Stimulated activated CD4-positive, alpha-beta T cell treated with anti-CD3 and anti-CD28 coated beads, Interleukin-15, amount 100 ng/mL, for 24 hours (primary cell): Measurements from ENCODE around the gene SEMA3C.

ENCODE experiments used
- DNase-seq: peaks from one replicate; pipeline ENCODE4 v3.0.0-alpha.2; 2020

Gene SEMA3C

GRCh38 chr7:80847027-80847426 lies 71.8 kb downstream of the SEMA3C start:
- no peak for DNase-seq

DNA sequence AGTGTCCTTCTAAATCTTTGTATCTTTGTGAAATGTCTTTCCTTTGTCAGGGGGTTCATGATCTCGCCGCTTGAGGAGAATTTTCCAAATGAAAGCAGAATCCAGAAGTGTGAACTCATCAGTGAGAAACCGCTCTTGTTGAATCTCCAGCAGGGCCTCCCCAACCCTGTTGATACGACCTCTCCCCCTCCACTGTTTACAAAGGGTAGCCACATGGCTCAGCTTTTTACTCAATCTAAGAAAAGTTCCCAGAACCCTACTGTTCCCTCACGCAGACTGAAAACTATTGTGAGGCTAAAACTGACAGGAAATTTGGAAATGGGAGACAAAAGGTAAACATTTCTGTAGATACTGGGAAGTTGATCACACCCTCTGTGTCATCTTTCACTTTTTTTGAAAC lies 73.9 kb downstream of the SEMA3C start:
- DNase-seq = no peak

DNA sequence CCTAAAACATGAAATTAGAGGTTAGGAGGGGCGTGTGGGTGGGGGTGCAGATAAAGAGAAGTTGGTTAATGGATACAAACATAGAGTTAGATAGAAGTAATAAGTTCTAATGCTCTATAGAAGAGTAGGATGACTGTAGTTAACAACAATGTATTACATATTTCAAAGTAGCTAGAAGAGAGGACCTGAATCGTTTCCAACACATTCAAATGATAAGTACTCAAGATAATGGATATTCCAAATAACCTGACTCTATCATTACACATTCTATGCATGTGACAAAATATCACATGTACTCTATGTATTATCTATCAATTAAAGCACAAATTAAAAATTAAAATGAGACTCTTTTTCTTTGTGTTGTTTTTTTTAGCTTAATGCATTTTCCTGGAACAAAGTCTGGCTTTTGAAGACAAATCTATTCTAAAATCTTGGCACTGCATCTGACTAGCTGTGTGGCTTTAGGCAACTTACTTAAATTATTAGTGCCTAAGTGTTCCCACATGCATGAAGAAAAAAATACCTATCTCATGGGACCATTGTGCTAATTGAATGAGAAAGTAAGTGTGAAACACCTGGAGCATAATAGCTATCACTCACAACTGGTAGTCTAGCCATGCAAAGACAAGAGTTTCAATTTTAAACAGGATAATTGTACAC lies 75.7 kb downstream of the SEMA3C start:
- no peak for DNase-seq

DNA sequence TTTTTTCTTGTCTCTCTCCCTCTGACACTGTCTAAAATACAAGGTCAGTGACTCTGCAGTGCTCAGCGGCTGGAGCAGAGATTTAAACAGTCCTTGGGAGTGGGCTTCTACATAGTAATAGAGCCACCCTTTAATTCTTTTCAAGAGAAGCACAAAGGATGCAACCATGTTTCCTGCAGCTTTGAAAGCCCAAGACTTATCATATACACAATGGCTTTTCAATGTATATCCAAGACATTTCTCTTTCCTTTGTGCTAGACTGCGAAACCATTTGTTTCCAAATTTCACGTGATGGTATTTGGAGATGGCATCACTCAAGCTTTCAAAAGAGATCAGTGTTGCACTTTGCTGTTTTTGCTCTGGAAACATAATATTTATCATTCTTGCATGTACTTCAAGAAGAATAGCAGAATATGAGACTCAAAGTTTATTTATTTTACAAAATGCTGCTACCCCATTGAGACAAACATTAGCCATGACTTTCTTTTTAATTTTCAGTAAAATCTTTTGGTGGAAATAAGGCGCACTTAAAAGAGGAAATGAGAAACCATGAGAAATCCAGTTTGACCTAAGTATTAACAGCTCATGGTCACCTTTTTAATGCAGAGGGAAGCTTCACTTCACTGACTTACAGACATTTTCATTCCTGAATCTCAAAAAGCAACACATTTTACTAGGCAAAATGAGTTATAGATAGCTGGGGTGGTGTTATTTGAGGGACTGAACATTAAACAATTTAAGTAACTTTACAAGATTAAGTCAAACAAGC lies 76.6 kb downstream of the SEMA3C start:
- no peak for DNase-seq

GRCh38 chr7:80841423-80841955 lies 77.4 kb downstream of the SEMA3C start:
- no peak for DNase-seq

DNA sequence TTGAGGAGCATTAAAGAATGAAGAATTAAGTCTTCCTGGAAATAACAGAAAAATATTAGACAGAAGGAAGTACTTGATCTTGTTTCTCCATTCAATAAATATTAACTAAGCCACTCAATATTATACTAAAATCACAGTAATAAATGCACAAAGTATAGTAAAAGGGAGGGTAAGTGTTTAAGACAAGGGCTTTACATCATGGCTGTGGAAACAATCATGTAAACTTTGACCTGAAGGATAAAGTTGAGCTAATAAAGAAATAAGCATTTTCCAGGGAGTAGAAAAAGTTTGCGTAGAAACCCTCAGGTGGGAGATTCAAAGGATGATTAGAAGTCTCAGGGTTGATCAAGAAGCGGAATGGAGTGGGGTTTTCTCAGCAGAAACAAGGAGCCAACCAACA lies 78.2 kb downstream of the SEMA3C start:
- no peak for DNase-seq

- no peak for DNase-seq
Measured at GRCh38 chr7:80839855-80840254, 79.0 kb downstream of the SEMA3C start.

GRCh38 chr7:80838643-80839042 lies 80.2 kb downstream of the SEMA3C start:
- no peak for DNase-seq

GRCh38 chr7:80837345-80837744 lies 81.5 kb downstream of the SEMA3C start:
- DNase-seq = no peak

DNA sequence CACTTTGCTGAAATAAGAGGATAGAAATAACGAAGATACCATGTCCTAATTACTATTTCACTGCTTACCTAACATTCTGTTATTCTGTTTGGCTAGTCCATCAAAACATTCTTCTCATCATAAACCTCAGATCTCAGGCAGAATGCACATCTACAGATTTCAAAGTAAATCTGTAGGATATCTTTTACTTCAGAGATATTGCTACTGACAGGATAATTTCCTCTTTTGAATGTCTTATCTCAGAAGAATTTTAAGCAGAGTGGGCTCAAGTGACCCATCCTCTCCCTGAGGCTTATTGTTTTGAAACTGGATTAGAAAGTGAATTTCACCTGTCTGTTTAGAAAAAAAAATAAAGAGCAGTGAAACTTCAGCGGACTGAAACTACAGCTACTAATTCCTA lies 83.6 kb downstream of the SEMA3C start:
- DNase-seq = no peak

DNA sequence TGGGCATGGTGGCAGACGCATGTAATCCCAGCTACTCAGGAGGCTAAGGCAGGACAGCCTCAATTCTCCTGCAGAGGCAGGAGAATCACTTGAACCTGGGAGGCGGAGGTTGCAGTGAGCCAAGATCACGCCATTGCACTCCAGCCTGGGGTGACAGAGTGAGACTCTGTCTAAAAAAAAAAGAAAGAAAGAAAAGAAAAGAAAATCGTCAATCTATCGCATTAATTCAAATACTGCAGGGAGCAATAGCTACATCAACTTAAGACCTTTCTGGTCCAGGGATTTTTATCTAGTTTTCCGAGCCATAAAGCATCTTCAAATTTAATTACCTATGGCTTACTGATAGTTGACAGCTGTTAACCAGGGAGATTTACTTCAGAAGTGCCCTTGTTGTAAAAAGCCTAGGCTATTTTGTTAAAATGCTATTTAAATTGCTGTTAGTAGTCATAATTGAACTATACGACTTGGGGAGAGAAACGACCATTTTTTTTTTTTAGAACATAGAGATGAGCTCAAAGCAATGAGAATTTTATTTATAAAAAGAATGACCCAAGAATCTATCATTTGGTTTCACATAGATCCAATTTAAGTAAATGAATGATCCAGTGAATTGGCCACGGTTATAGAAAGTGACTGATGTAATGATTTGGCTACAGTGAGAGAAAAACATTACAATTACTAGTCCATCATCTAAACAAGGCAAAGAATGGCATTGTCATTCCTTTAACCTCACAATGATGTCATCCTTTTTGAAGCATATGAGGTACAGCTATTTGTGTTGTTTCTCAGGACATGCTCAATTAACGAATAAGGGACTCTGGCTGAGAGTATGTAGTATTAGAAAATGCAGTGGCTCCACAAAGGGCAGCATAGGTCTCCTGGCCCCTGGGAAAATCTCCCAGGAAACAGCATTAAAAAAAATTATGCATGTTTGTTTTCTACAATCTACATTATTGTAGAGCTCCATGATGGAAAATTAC lies 85.3 kb downstream of the SEMA3C start:
- no peak for DNase-seq

DNA sequence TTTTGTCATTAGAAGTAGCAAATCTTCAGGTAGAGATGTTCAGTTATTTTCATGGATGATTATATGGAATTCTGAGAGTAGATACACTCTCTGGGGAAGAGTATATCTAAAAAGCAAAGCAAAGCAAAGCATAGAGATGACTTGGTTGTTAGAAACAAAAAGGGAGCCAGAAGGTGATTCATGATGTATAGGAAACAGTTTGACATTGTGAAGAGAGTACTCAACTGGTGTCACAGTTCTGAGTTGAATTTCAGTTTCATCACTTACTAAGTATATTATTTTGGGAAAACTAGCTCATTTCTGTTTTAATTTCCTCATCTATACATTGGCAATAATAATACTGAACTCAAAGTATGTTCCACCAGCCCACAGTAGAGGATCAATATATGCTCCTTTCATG lies 86.8 kb downstream of the SEMA3C start:
- no peak for DNase-seq

DNA sequence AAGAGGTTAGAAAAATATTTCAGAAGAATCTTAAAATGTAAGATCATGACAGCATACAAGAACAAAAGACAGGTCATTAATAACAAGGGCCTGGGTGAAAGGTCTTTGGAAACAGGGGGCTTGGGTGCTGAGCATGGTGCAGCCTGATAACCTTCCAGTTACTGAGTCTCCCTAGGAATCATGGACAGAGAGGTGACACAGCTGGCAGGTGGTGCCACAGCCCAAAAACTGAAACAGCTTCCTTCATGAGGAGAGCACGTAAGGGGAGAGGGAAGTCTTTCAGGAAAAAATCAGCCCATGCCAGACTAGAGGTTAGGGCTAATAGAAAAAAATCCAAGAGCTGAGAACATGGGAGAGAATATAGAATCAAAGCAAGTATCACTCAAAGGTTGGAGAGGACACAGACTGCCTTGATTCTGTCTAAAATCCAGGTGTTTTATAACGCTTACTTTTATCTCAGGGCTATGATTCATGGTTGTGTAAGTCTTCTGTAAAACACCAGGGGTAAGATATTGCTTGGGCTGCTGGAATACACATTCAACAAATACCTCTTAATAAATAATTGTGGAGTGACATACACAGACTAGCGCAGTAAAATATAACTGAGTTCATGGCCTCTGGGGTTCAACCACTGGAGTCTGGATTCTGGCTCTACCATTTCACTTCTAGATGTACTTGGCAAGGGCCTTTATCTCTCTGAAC lies 88.1 kb downstream of the SEMA3C start:
- DNase-seq = no peak

DNA sequence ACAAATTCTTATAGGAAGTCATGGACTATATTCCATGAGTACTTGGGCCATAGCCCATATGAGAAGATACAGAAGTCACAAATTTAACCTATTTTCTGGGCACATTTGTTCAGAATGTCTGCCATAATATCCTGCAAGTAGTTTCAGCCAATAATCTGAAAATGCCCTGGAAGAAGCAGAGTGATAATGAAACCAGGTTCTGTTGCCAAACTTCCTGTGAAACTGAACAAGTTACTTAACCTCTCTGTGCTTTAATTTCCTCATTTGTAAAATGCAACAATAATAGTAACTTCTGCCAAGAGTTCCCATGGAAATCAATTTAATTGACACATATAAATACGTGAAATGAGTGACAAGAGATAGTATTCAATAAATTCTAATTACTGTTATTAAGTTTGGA lies 88.8 kb downstream of the SEMA3C start:
- no peak for DNase-seq

DNA sequence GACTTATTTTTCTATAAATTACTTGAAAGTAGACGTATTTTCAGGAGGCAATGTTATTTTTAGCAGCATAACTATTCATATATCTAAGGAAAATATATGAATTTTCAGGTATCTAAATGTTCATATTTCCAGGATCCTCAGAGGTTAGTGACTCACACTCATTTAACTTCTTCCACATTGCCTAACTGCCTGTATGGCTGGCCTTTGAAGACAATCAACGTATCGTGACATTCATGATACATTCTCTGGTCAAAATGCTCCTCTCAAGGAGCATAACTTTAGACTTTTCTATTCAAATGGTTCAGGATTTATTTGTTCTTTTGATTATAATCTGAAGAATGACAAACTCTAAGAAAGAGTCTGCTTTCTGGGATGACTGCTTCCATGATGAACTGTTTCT lies 89.3 kb downstream of the SEMA3C start:
- DNase-seq = no peak

GRCh38 chr7:80827239-80827633 lies 91.6 kb downstream of the SEMA3C start:
- DNase-seq = no peak

GRCh38 chr7:80826520-80827238 lies 92.2 kb downstream of the SEMA3C start:
- no peak for DNase-seq

DNA sequence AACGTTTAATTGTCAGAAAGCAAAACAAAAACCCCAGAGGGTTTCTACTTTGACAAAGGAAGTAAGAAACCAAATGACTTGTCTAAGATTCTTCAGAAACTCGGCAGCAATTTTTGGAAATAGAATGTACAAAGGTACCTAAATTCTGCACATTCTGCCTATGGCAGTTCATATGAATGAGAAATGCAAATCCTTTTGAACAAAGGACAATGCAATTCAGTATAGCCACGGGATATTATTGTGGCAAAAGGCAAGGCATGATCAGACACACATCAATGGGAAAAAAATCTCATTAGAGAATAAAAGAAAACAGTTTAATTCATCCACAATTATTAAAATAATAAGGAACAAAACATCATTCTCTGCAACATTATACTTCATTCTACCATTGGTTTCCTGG lies 93.4 kb downstream of the SEMA3C start:
- no peak for DNase-seq

DNA sequence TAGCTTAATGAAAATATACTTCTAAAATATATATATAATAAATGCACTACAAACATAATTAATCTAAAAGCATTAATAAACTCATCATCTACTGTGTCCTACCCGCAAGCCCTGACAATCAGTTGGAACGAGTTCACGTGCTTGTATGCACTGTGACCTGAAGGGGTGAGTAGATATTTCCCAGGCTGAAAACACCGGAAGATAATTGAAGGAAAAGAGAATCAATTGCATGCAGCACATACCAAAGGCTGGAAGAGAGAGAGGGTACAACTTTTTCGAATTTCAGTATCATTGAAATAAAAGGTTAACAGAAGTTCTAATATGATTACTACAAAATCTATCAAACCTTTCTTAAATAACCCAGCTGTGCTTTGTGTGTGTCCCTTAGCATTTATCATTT lies 94.6 kb downstream of the SEMA3C start:
- DNase-seq = no peak

- no peak for DNase-seq
Measured at GRCh38 chr7:80823057-80823456, 95.8 kb downstream of the SEMA3C start.

DNA sequence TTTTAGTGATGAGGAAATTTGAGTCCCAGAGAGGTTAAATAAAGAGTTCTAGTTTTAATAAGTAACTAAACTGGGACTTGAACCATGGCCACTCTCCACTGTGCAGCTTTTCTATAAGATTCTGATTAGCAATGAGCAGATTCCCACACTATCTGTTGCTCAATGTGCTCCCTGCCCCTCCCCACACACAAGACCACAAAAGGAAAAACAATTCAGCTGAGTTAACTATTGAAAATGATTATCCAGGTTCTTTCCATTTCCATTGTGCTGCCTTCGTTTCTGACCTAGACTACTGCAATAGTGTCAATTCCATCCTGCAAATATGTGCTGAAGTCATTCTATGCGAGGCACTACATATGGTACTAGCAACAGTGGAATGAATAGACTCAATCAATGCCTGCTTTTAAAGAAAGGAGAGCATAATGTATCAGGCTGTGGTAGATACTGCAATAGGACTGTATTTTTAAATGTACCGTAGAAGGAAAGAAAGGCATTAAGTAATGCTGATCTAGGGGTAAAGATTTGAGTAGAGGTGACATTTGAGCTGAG lies 97.0 kb downstream of the SEMA3C start:
- no peak for DNase-seq

DNA sequence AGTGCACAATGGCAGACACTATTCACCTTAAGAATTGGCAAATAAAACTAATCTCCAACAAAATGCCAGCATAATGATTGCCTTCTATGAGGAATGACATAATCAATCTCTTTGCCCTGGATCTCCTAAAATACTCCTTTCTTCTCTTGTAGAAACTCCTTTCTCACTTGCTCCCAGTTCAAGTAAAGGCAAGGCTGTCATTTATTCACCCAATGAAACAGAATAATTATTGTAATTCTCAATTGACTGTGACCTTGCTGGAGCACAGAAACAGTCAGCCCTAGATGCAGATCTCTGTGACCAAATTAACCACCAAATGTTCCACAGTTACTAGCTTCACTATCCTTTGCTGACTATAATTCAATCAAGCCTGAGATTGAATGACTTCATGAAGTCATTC lies 99.3 kb downstream of the SEMA3C start:
- no peak for DNase-seq
